ENCODE data around the gene NUP62.

GRCh38 chr19:49973987-49974386 is 44.7 kb upstream of the NUP62 start:
- TF ChIP-seq CTCF (IDR thresholded peaks at IDR 0.05; ENCODE audit: borderline replicate concordance, extremely low read depth, low read length, poor library complexity, severe bottlenecking) = no peak
- TF ChIP-seq EZH2 (IDR thresholded peaks at IDR 0.05; ENCODE audit: borderline replicate concordance, low read depth, low read length, severe bottlenecking) = no peak
